ENCODE measurements around the gene CDKN2B.

GRCh38 chr9:21961569-21961968 lies 47.5 kb downstream of the CDKN2B start:
- no peak for TF ChIP-seq TAF1 (IDR thresholded peaks at IDR 0.05; ENCODE audit: borderline replicate concordance, low read depth, low read length)
- no peak for TF ChIP-seq POLR2A (IDR thresholded peaks at IDR 0.05; ENCODE audit: low read depth, low read length)
